ENCODE data around the gene ACAD8. TPM values are rescaled to one million over a fixed set of nuclear protein-coding genes. Genes with fewer than 3 reads are reported as not detected.

The ACAD8 gene
- total RNA-seq, 1 donor from 2014 or later = 48.0 TPM

GRCh38 chr11:134273317-134273712 is 19.9 kb downstream of the ACAD8 start:
- Mint-ChIP-seq H3K27ac (ENCODE audit: unreplicated experiment) (no peak overlapping the region), H3K36me3 (ENCODE audit: unreplicated experiment) (no peaks in the 10 kb centered on the region), H3K4me3 (ENCODE audit: unreplicated experiment) (peak overlapping the region; percentile 72), H3K27me3 (ENCODE audit: unreplicated experiment) (peaks cover 17% of the 10 kb centered on the region), H3K4me1 (ENCODE audit: low read depth, unreplicated experiment) (peaks cover 35% of the 10 kb centered on the region), H3K9me3 (ENCODE audit: unreplicated experiment) (peaks cover 19% of the 10 kb centered on the region)
- TF ChIP-seq CTCF (IDR thresholded peaks at IDR 0.05; ENCODE audit: partially characterized antibody, unreplicated experiment) = no peak
- DNase-seq = no peak

- Mint-ChIP-seq H3K4me3 (ENCODE audit: unreplicated experiment) (peak overlapping the region; percentile 84), H3K9me3 (ENCODE audit: unreplicated experiment) (peaks cover 19% of the 10 kb centered on the region), H3K27me3 (ENCODE audit: unreplicated experiment) (peaks cover 21% of the 10 kb centered on the region), H3K36me3 (ENCODE audit: unreplicated experiment) (peaks cover 5% of the 10 kb centered on the region), H3K4me1 (ENCODE audit: low read depth, unreplicated experiment) (peaks cover 35% of the 10 kb centered on the region), H3K27ac (ENCODE audit: unreplicated experiment) (peak overlapping the region; percentile 68)
- no peak for TF ChIP-seq CTCF (IDR thresholded peaks at IDR 0.05; ENCODE audit: partially characterized antibody, unreplicated experiment)
- no peak for DNase-seq
Measured at GRCh38 chr11:134275188-134275533, 21.8 kb downstream of the ACAD8 start.

GRCh38 chr11:134275534-134276395 is 22.4 kb downstream of the ACAD8 start, which contains the start of gene GLB1L3:
Gene GLB1L3, plus strand, starts transcription at chr11:134276379. Its CDS starts 362 bp downstream, at chr11:134276741.
- TF ChIP-seq CTCF (IDR thresholded peaks at IDR 0.05; ENCODE audit: partially characterized antibody, unreplicated experiment) = no peak
- Mint-ChIP-seq H3K9me3 (ENCODE audit: unreplicated experiment) (peaks cover 19% of the 10 kb centered on the region), H3K27ac (ENCODE audit: unreplicated experiment) (peak within 1 kb of the TSS; percentile 73), H3K27me3 (ENCODE audit: unreplicated experiment) (peaks cover 21% of the 10 kb centered on the region), H3K36me3 (ENCODE audit: unreplicated experiment) (peaks cover 5% of the 10 kb centered on the region), H3K4me3 (ENCODE audit: unreplicated experiment) (peak within 1 kb of the TSS; percentile 92), H3K4me1 (ENCODE audit: low read depth, unreplicated experiment) (peaks cover 33% of the 10 kb centered on the region)
- peak; percentile 48 for DNase-seq

GRCh38 chr11:134276396-134277182 is 23.2 kb downstream of the ACAD8 start:
- TF ChIP-seq CTCF (IDR thresholded peaks at IDR 0.05; ENCODE audit: partially characterized antibody, unreplicated experiment) = no peak
- DNase-seq = peak; percentile 45
- Mint-ChIP-seq H3K4me1 (ENCODE audit: low read depth, unreplicated experiment) (peaks cover 31% of the 10 kb centered on the region), H3K27me3 (ENCODE audit: unreplicated experiment) (peaks cover 22% of the 10 kb centered on the region), H3K36me3 (ENCODE audit: unreplicated experiment) (peaks cover 5% of the 10 kb centered on the region), H3K4me3 (ENCODE audit: unreplicated experiment) (peak overlapping the region; percentile 84), H3K9me3 (ENCODE audit: unreplicated experiment) (peaks cover 17% of the 10 kb centered on the region), H3K27ac (ENCODE audit: unreplicated experiment) (no peak overlapping the region)

Data from glutamatergic neuron (in vitro differentiated cells).